MCF 10A (cell line): ENCODE measurements around the gene UBL7. TPM values are rescaled to one million over a fixed set of nuclear protein-coding genes. Genes with fewer than 3 reads are reported as not detected.

Experiments
- BruUV-seq: library from RNA; stranded (reverse); fragments of 400-500 nt; replicated peaks from 2 replicates; lab custom pipeline; 2021; lab: Mats Ljungman, UMichigan
- CTCF ChIA-PET: fragments of 300-600 bp; sonication (Branson Sonifier 250); formaldehyde crosslinking; extraction: SDS; loops from one replicate; lab custom pipeline; 2021; ENCODE audit warnings: antibody characterized with exemption, inconsistent platforms; lab: Yijun Ruan, JAX
- POLR2A ChIA-PET: fragments of 300-600, 350-650 bp; sonication (Branson Sonifier 250); formaldehyde crosslinking; extraction: SDS; loops from one replicate; lab custom pipeline; 2020; ENCODE audit warnings: antibody characterized with exemption, inconsistent platforms; lab: Yijun Ruan, JAX
- DNase-seq: peaks from one replicate; pipeline ENCODE4 v3.0.0-alpha.2; 2018; ENCODE audit not compliant: unreplicated experiment
- H3K27ac Mint-ChIP-seq: one replicate; pipeline ENCODE4 v1.8.0; 2022; ENCODE audit warnings: mild to moderate bottlenecking, low read depth, mixed read lengths; ENCODE audit not compliant: unreplicated experiment
- H3K27me3 Mint-ChIP-seq: one replicate; pipeline ENCODE4 v1.8.0; 2022; ENCODE audit warnings: mixed read lengths; ENCODE audit not compliant: insufficient read depth, unreplicated experiment
- H3K36me3 Mint-ChIP-seq: one replicate; pipeline ENCODE4 v1.8.0; 2022; ENCODE audit warnings: mild to moderate bottlenecking, moderate library complexity, mixed read lengths; ENCODE audit not compliant: insufficient read depth, unreplicated experiment
- H3K4me1 Mint-ChIP-seq: one replicate; pipeline ENCODE4 v1.8.0; 2022; ENCODE audit warnings: mixed read lengths; ENCODE audit not compliant: insufficient read depth, unreplicated experiment
- H3K4me3 Mint-ChIP-seq: one replicate; pipeline ENCODE4 v1.8.0; 2022; ENCODE audit warnings: mild to moderate bottlenecking, moderate library complexity, mixed read lengths; ENCODE audit not compliant: unreplicated experiment
- H3K9me3 Mint-ChIP-seq: one replicate; pipeline ENCODE4 v1.8.0; 2022; ENCODE audit warnings: mixed read lengths; ENCODE audit not compliant: unreplicated experiment
- CTCF ChIP-seq: fragments of 200-600 bp; IDR thresholded peaks from one replicate; pipeline ENCODE4 v1.8.0; 2022; ENCODE audit warnings: antibody characterized with exemption, mild to moderate bottlenecking; ENCODE audit not compliant: unreplicated experiment
- intact Hi-C: fragments of 100-400 bp; cut with micrococcal nuclease; formaldehyde crosslinking; loops from 2 replicates; pipeline ENCODE4 v1.14.1; 2022
- total RNA-seq: library from RNA; stranded (reverse); gene quantifications from 2 replicates; pipeline ENCODE4 v1.2.3, GENCODE V29; 2022

UBL7 gene
- total RNA-seq, 1 experiment from 2014 or later = 56.4 TPM

- Mint-ChIP-seq H3K9me3 (no peaks in the 10 kb centered on the region), H3K27ac (no peak overlapping the region), H3K4me1 (no peaks in the 10 kb centered on the region), H3K27me3 (no peaks in the 10 kb centered on the region), H3K4me3 (no peak overlapping the region), H3K36me3 (peaks cover 12% of the 10 kb centered on the region)
- CTCF ChIA-PET = interaction anchor here (0.6 to 2.9 kb wide), 3 partner anchors 9 to 204 kb away, joined by 3 to 15 read pairs (median 7); no protein-coding TSS in a partner anchor
- intact Hi-C loops = no loop called here
- POLR2A ChIA-PET = interaction anchor here (1.1 kb wide), 1 partner anchor 31 kb away, joined by 5 read pairs; no protein-coding TSS in a partner anchor
- BruUV-seq = no TSS peak
- TF ChIP-seq CTCF = no peak
- DNase-seq = no peak
These were observed 30.4 kb downstream of the UBL7 start for GRCh38 chr15:74430510-74430951.

- H3K27me3 Mint-ChIP-seq = no peaks in the 10 kb centered on the region
- CTCF ChIA-PET = interaction anchor here (0.6 to 2.9 kb wide), 3 partner anchors 9 to 205 kb away, joined by 3 to 15 read pairs (median 5); no protein-coding TSS in a partner anchor
- BruUV-seq = no TSS peak
- POLR2A ChIA-PET = no interaction called here
- no peaks in the 10 kb centered on the region for H3K4me1 Mint-ChIP-seq
- DNase-seq = no peak
- intact Hi-C loops = no loop called here
- H3K9me3 Mint-ChIP-seq = no peaks in the 10 kb centered on the region
- H3K4me3 Mint-ChIP-seq = no peak overlapping the region
- no peak for TF ChIP-seq CTCF
- peaks cover 12% of the 10 kb centered on the region for H3K36me3 Mint-ChIP-seq
- H3K27ac Mint-ChIP-seq = no peak overlapping the region
These were observed 31.1 kb downstream of the UBL7 start for GRCh38 chr15:74429781-74430400.

GRCh38 chr15:74428970-74429780 lies 31.8 kb downstream of the UBL7 start:
- no TSS peak for BruUV-seq
- no peak for TF ChIP-seq CTCF
- Mint-ChIP-seq H3K36me3 (peaks cover 12% of the 10 kb centered on the region), H3K4me1 (no peaks in the 10 kb centered on the region), H3K27ac (no peak overlapping the region), H3K27me3 (no peaks in the 10 kb centered on the region), H3K9me3 (no peaks in the 10 kb centered on the region), H3K4me3 (no peak overlapping the region)
- intact Hi-C loops = no loop called here
- CTCF ChIA-PET = interaction anchor here (0.7 to 2.9 kb wide), 3 partner anchors 10 to 51 kb away, joined by 3 to 15 read pairs (median 5); no protein-coding TSS in a partner anchor
- no peak for DNase-seq
- POLR2A ChIA-PET = interaction anchor here (0.6 kb wide), 1 partner anchor 96 kb away, joined by 3 read pairs; no protein-coding TSS in a partner anchor

- ChIA-PET CTCF (interaction anchor here (0.7 to 2.9 kb wide), 3 partner anchors 11 to 108 kb away, joined by 3 to 15 read pairs (median 4); no protein-coding TSS in a partner anchor), POLR2A (no interaction called here)
- Mint-ChIP-seq H3K4me3 (no peak overlapping the region), H3K4me1 (peaks cover 5% of the 10 kb centered on the region), H3K27me3 (no peaks in the 10 kb centered on the region), H3K36me3 (peaks cover 12% of the 10 kb centered on the region), H3K9me3 (no peaks in the 10 kb centered on the region), H3K27ac (no peak overlapping the region)
- no TSS peak for BruUV-seq
- DNase-seq = no peak
- TF ChIP-seq CTCF = no peak
- intact Hi-C loops = no loop called here
These were observed 32.5 kb downstream of the UBL7 start for GRCh38 chr15:74428442-74428787.
